AG04450 (cell line): ENCODE data around the gene CPA5. TPM values are rescaled to one million over a fixed set of nuclear protein-coding genes. Genes with fewer than 3 reads are reported as not detected.

Experiments used
- CTCF ChIA-PET: fragments of 300-600, 350-600 bp; formaldehyde crosslinking; extraction: SDS; loops from one replicate; lab custom pipeline; 2022; ENCODE audit warnings: antibody characterized with exemption, inconsistent platforms; lab: Charles Lee
- POLR2A ChIA-PET: fragments of 350-600 bp; formaldehyde crosslinking; extraction: SDS; loops from one replicate; lab custom pipeline; 2021; ENCODE audit warnings: antibody characterized with exemption, inconsistent platforms; lab: Yijun Ruan, JAX
- DNase-seq: peaks from one replicate; pipeline ENCODE4 v3.0.0-alpha.2; 2011; ENCODE audit warnings: low read depth, low spot score
- H3K27ac ChIP-seq: one replicate; pipeline ENCODE4 v1.5.1; 2012; ENCODE audit warnings: low read depth, low read length, control low read depth
- H3K27me3 ChIP-seq: one replicate; pipeline ENCODE4 v1.6.0; 2012; ENCODE audit warnings: low read length; ENCODE audit not compliant: control insufficient read depth, insufficient read depth
- H3K4me3 ChIP-seq: 2 replicates; pipeline ENCODE4 v1.5.1; 2011; ENCODE audit warnings: mild to moderate bottlenecking, low read depth, low read length, control low read depth
- H3K9me3 ChIP-seq: 2 replicates; pipeline ENCODE4 v1.5.1; 2012; ENCODE audit warnings: low read length; ENCODE audit not compliant: control insufficient read depth, insufficient read depth
- CTCF ChIP-seq: IDR thresholded peaks from 2 replicates; pipeline ENCODE4 v1.5.1; 2011; ENCODE audit warnings: low read depth, low read length, control low read depth, inconsistent platforms
- polyA plus RNA-seq: library from polyadenylated mRNA; depleted of rRNA; stranded (reverse); fragments of >200 nt; gene quantifications from 2 replicates; pipeline ENCODE4 v1.2.3, GENCODE V29; 2011

Gene CPA5
- polyA plus RNA-seq, 1 experiment = 0.14 TPM

- Histone ChIP-seq H3K27ac (no peak overlapping the region), H3K27me3 (no peaks in the 10 kb centered on the region), H3K9me3 (no peaks in the 10 kb centered on the region; the same call in 1 of the 2 replicates), H3K4me3 (no peak overlapping the region)
- DNase-seq = no peak
- TF ChIP-seq CTCF = no peak
- POLR2A ChIA-PET = no interaction called here
- CTCF ChIA-PET = no interaction called here
Measured at GRCh38 chr7:130303982-130304381, 40.6 kb upstream of the CPA5 start.

- no peak for DNase-seq
- H3K9me3 ChIP-seq = no peaks in the 10 kb centered on the region; the same call in 1 of the 2 replicates
- no peaks in the 10 kb centered on the region for H3K27me3 ChIP-seq
- no peak overlapping the region for H3K4me3 ChIP-seq
- ChIA-PET POLR2A (no interaction called here), CTCF (no interaction called here)
- TF ChIP-seq CTCF = no peak
- no peak overlapping the region for H3K27ac ChIP-seq
Measured at GRCh38 chr7:130304878-130305277, 39.7 kb upstream of the CPA5 start.

DNA sequence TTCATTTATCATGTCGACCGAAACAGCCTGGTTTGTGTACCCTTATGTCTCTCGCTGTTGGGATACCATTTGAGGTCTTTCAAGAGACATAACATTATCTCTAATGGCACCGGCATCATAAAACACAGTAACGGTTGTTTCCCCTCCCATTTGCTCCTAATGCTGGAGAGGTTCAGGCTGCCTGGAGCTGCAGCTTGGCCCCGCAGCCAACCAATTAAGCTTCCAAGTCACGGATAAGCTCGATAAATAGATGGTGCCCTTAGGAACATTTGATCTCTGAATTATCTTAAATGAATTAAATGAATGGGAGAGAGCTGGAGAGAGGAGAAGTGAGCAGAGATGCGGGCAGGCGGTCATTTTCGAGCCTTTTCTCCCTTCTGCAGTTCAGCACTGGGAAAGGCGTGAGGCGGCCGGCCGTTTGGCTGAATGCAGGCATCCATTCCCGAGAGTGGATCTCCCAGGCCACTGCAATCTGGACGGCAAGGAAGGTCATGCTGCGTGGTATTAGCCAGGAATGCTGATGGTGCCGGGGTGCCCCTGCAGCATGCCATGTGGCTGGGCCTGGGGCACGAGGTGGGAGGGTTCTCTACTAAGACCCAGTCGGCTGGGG, 39.1 kb upstream of the CPA5 start:
- ChIA-PET POLR2A (no interaction called here), CTCF (no interaction called here)
- Histone ChIP-seq H3K4me3 (no peak overlapping the region), H3K27me3 (no peaks in the 10 kb centered on the region), H3K9me3 (no peaks in the 10 kb centered on the region; the same call in 1 of the 2 replicates), H3K27ac (no peak overlapping the region)
- DNase-seq = no peak
- no peak for TF ChIP-seq CTCF

- ChIA-PET POLR2A (no interaction called here), CTCF (no interaction called here)
- peaks cover 2% of the 10 kb centered on the region; the same call in 1 of the 2 replicates for H3K9me3 ChIP-seq
- no peak for DNase-seq
- no peak overlapping the region for H3K4me3 ChIP-seq
- H3K27ac ChIP-seq = no peak overlapping the region
- no peaks in the 10 kb centered on the region for H3K27me3 ChIP-seq
- TF ChIP-seq CTCF = no peak
Measured at GRCh38 chr7:130309986-130310385, 34.6 kb upstream of the CPA5 start.

DNA sequence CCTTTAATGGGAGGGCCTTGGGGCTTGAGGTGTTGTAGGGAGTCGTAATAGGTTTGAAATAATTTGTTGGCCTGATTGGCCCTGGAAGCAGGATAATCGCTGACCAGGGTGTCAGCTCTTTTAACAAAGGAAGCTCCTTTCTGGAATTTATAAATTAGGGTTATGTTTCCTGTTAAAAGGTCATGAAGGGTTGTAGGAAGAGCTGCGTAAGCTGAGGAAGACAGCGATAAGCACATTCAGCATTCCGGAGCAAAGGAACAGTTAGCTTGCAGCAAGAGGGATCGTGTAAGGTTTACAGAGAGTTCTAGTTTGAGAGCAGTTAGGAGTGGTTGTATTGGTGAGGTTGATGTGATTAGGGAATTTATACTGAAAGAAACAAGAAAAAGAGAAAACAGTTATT, 30.3 kb upstream of the CPA5 start:
- no peaks in the 10 kb centered on the region for H3K27me3 ChIP-seq
- peaks cover 2% of the 10 kb centered on the region; the same call in 1 of the 2 replicates for H3K9me3 ChIP-seq
- ChIA-PET POLR2A (no interaction called here), CTCF (interaction anchor here (0.6 kb wide), 1 partner anchor 242 kb away, joined by 3 read pairs; no protein-coding TSS in a partner anchor)
- DNase-seq = no peak
- TF ChIP-seq CTCF = no peak
- no peak overlapping the region for H3K4me3 ChIP-seq
- no peak overlapping the region for H3K27ac ChIP-seq
